Tibial nerve (tissue), 4 donors: ENCODE measurements around the gene FRMD4A.

ENCODE experiments used
- EP300 ChIP-seq, 2 donors: sonication (generic); formaldehyde crosslinking; IDR thresholded peaks; one replicate each; pipeline ENCODE4 v1.6.1; 2017; ENCODE audit warnings: antibody characterized with exemption in 2 of 2, mild to moderate bottlenecking in 1 of 2
- POLR2A ChIP-seq, 2 donors: fragments of 450-650 bp; IDR thresholded peaks; one replicate each; pipeline ENCODE4 v1.6.1; 2017; ENCODE audit warnings: antibody characterized with exemption in 2 of 2, mild to moderate bottlenecking in 2 of 2, moderate library complexity in 2 of 2
- TF ChIP-seq, protein P1 (sequence below), 5 experiments: fragments of 200-600 bp in 3 of 5; fragments of 450-650 bp in 2 of 5; sonication (generic) in 3 of 5; IDR thresholded peaks; one replicate each; pipeline ENCODE4 v1.5.1; 2016 to 2019; ENCODE audit warnings: antibody characterized with exemption in 5 of 5, mild to moderate bottlenecking in 3 of 5, moderate library complexity in 2 of 5

DNA sequence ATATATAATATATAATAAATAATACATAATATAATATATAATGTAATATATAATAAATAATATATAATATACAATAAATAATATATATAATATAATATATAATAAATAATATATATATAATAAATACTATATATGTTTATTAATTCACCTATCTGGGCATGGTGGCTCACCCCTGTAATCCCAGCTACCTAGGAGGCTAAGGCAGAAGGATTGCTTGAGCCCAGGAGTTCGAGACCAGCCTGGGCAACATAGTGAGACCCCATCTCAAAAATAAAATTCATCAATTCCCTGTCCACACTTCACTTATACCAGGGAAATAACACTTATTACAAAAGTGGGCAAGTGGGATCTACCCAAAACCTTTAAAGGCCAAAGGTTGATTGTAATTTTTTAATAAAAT is 462.9 kb downstream of the FRMD4A start:
- TF ChIP-seq EP300 (IDR thresholded peaks at IDR 0.05), result no peak
- TF ChIP-seq, protein P1, sequence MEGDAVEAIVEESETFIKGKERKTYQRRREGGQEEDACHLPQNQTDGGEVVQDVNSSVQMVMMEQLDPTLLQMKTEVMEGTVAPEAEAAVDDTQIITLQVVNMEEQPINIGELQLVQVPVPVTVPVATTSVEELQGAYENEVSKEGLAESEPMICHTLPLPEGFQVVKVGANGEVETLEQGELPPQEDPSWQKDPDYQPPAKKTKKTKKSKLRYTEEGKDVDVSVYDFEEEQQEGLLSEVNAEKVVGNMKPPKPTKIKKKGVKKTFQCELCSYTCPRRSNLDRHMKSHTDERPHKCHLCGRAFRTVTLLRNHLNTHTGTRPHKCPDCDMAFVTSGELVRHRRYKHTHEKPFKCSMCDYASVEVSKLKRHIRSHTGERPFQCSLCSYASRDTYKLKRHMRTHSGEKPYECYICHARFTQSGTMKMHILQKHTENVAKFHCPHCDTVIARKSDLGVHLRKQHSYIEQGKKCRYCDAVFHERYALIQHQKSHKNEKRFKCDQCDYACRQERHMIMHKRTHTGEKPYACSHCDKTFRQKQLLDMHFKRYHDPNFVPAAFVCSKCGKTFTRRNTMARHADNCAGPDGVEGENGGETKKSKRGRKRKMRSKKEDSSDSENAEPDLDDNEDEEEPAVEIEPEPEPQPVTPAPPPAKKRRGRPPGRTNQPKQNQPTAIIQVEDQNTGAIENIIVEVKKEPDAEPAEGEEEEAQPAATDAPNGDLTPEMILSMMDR (IDR thresholded peaks at IDR 0.05), result no peak
- no peak for TF ChIP-seq POLR2A (IDR thresholded peaks at IDR 0.05)
